Ishikawa (cell line): ENCODE measurements around the gene FGF14.

Source experiments
- CEBPB ChIP-seq: IDR thresholded peaks from 2 replicates; pipeline ENCODE4 v1.6.1; 2012
- CREB1 ChIP-seq: IDR thresholded peaks from 2 replicates; pipeline ENCODE4 v1.6.1; 2012; ENCODE audit warnings: low read depth
- EGR1 ChIP-seq: IDR thresholded peaks from 2 replicates; pipeline ENCODE4 v1.6.1; 2012
- EP300 ChIP-seq: IDR thresholded peaks from 2 replicates; pipeline ENCODE4 v1.6.1; 2012; ENCODE audit warnings: borderline replicate concordance
- FOXM1 ChIP-seq: IDR thresholded peaks from 2 replicates; pipeline ENCODE4 v1.6.1; 2012; ENCODE audit warnings: low read depth, borderline replicate concordance
- MAX ChIP-seq: IDR thresholded peaks from 2 replicates; pipeline ENCODE4 v1.6.1; 2012
- NFIC ChIP-seq: IDR thresholded peaks from 2 replicates; pipeline ENCODE4 v1.6.1; 2012
- RAD21 ChIP-seq: IDR thresholded peaks from 2 replicates; pipeline ENCODE4 v1.6.1; 2012; ENCODE audit warnings: low read depth
- TAF1 ChIP-seq: IDR thresholded peaks from 2 replicates; pipeline ENCODE4 v1.6.1; 2012; ENCODE audit warnings: low read depth, mild to moderate bottlenecking
- TCF12 ChIP-seq: IDR thresholded peaks from 2 replicates; pipeline ENCODE4 v1.6.1; 2012; ENCODE audit warnings: low read depth
- TEAD4 ChIP-seq: IDR thresholded peaks from 2 replicates; pipeline ENCODE4 v1.6.1; 2012
- USF1 ChIP-seq: IDR thresholded peaks from 2 replicates; pipeline ENCODE4 v1.6.1; 2012
- YY1 ChIP-seq: IDR thresholded peaks from 2 replicates; pipeline ENCODE4 v1.6.1; 2012; ENCODE audit warnings: low read depth
- ZBTB7A ChIP-seq: IDR thresholded peaks from 2 replicates; pipeline ENCODE4 v1.6.1; 2012; ENCODE audit warnings: low read depth
- TF ChIP-seq, protein P1 (sequence below): IDR thresholded peaks from 2 replicates; pipeline ENCODE4 v1.6.1; 2012; ENCODE audit warnings: low read depth, mild to moderate bottlenecking

FGF14 gene

DNA sequence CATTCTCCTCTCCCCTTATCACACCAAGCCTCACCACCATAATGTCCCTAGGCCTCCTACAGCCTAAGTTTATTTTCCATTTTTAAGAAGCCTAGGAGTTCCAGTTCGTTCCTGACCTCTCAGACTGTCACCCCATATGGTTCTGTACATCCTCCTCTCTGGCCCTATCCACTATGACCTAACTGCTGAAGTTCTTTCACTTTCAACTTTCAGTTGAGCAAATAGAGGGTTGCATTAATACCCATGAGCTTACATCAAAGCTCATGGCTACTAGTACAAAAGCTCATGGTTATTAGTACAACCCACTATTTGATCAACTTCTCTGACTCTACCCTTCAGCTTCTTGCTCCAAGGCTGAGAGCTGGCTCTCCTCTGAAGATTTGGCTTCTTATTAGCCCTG is 72.9 kb downstream of the FGF14 start:
- TF ChIP-seq TEAD4: no peak
- TF ChIP-seq CREB1: no peak
- TF ChIP-seq, protein P1, sequence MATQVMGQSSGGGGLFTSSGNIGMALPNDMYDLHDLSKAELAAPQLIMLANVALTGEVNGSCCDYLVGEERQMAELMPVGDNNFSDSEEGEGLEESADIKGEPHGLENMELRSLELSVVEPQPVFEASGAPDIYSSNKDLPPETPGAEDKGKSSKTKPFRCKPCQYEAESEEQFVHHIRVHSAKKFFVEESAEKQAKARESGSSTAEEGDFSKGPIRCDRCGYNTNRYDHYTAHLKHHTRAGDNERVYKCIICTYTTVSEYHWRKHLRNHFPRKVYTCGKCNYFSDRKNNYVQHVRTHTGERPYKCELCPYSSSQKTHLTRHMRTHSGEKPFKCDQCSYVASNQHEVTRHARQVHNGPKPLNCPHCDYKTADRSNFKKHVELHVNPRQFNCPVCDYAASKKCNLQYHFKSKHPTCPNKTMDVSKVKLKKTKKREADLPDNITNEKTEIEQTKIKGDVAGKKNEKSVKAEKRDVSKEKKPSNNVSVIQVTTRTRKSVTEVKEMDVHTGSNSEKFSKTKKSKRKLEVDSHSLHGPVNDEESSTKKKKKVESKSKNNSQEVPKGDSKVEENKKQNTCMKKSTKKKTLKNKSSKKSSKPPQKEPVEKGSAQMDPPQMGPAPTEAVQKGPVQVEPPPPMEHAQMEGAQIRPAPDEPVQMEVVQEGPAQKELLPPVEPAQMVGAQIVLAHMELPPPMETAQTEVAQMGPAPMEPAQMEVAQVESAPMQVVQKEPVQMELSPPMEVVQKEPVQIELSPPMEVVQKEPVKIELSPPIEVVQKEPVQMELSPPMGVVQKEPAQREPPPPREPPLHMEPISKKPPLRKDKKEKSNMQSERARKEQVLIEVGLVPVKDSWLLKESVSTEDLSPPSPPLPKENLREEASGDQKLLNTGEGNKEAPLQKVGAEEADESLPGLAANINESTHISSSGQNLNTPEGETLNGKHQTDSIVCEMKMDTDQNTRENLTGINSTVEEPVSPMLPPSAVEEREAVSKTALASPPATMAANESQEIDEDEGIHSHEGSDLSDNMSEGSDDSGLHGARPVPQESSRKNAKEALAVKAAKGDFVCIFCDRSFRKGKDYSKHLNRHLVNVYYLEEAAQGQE: no peak
- no peak for TF ChIP-seq YY1
- no peak for TF ChIP-seq EP300
- no peak for TF ChIP-seq NFIC
- TF ChIP-seq CEBPB: no peak
- no peak for TF ChIP-seq EGR1

GRCh38 chr13:102327119-102327617 is 74.7 kb downstream of the FGF14 start:
- TF ChIP-seq TEAD4: no peak

DNA sequence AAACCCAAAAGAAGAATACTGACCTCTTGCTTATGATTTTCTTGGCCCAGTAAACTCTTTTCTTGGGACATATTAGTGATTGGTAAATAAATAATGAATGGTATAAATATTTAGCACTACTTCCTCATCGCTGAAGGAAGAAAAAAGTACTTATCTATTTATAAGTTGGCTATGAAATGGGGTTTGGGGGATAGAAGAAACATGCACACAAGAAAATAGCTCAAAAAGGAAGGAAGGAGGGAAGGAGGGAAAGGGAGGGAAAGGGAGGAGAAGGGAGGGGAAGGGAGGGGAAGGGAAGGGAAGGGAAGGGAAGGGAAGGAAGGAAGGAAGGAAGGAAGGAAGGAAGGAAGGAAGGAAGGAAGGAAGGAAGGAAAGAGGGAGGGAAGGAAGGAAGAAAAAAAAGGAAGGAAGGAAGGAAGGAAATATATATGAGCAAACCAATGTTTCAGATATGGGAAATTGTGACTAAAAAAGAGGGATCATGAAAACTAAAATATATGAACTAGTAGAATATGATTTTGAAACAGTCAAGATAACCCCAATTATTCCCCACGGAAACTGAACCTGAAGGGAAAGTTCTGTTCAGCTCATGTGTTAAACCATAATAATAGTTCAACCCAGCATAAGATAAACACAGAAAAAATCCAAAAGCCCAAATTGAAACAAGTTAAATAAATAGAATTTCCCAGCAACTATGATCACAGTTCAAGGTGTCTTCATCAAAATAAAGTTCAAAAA is 75.3 kb downstream of the FGF14 start:
- TF ChIP-seq EP300: no peak
- TF ChIP-seq, protein P1: no peak
- TF ChIP-seq EGR1: no peak
- no peak for TF ChIP-seq YY1
- TF ChIP-seq TAF1: no peak
- no peak for TF ChIP-seq USF1
- no peak for TF ChIP-seq TEAD4
- TF ChIP-seq CREB1: no peak
- TF ChIP-seq FOXM1: no peak
- no peak for TF ChIP-seq NFIC
- TF ChIP-seq TCF12: no peak
- TF ChIP-seq ZBTB7A: no peak
- TF ChIP-seq CEBPB: no peak
- TF ChIP-seq MAX: no peak

GRCh38 chr13:102325321-102325720 is 76.5 kb downstream of the FGF14 start:
- TF ChIP-seq CREB1 (no peak), TCF12 (no peak), EP300 (no peak), MAX (no peak)
- TF ChIP-seq, protein P1: no peak

DNA sequence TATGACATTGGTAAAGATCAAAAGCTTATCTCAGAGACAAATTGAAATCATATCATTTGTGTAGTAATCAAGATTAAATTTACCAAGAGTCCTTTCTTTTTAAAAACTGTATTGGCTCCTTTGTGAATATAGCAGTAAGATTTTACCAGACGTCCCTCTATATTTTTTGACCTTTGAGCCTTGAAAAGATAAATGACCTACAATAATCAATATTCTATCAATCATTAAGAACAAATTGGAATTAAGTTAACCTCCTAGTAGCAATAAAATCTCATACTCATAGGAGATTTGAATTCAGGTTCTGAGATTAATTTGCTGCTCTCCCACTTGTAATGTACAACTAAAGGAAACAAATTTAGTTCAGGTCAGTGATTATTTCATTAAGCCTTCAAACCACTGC is 78.3 kb downstream of the FGF14 start:
- TF ChIP-seq ZBTB7A (no peak), CREB1 (no peak), NFIC (no peak), EGR1 (no peak), EP300 (no peak), RAD21 (no peak), CEBPB (no peak), YY1 (no peak)

DNA sequence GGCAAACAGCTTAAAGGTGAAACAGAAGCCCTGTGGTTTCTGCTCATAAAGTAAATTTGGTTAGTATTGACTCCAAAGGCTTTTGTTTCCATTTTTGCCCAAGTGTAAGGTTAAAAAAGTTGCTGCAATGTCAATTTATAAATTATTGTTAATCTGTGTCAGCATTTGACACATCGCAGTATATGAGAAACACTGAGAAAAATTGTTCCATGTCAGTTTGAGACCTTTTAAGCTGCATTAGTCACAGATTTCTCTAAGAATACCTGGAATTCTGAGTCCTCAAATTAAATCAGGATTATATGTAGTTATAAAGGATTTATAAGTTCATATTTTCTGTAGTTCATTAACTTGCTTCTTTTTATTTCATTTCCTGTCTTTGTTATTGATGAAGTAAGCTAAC is 78.8 kb downstream of the FGF14 start:
- TF ChIP-seq TEAD4: no peak
- no peak for TF ChIP-seq CREB1
- no peak for TF ChIP-seq EP300
- TF ChIP-seq, protein P1: no peak
- TF ChIP-seq NFIC: no peak
- no peak for TF ChIP-seq YY1
- TF ChIP-seq TAF1: no peak
